KMS-11 (cell line): Measurements from ENCODE around the gene UNC119.

Source experiments
- H2AFZ ChIP-seq: fragments of 200-600 bp; sonication (generic); 2 replicates; pipeline ENCODE4 v1.6.1; 2016; ENCODE audit warnings: antibody characterized with exemption, mixed run types, low read depth
- H3K27ac ChIP-seq: fragments of 200-600 bp; sonication (generic); 2 replicates; pipeline ENCODE4 v1.6.1; 2016; ENCODE audit warnings: mild to moderate bottlenecking, mixed run types
- H3K27me3 ChIP-seq: fragments of 200-600 bp; sonication (generic); 2 replicates; pipeline ENCODE4 v1.6.1; 2017; ENCODE audit warnings: mild to moderate bottlenecking, low read depth, mixed run types, moderate library complexity; ENCODE audit not compliant: insufficient read depth
- H3K36me3 ChIP-seq: fragments of 200-600 bp; sonication (generic); 2 replicates; pipeline ENCODE4 v1.6.1; 2017; ENCODE audit warnings: mild to moderate bottlenecking, mixed run types; ENCODE audit not compliant: insufficient read depth
- H3K4me1 ChIP-seq: fragments of 200-600 bp; sonication (generic); 2 replicates; pipeline ENCODE4 v1.6.1; 2016; ENCODE audit warnings: mild to moderate bottlenecking, low read depth, mixed run types; ENCODE audit not compliant: poor library complexity, severe bottlenecking
- H3K4me2 ChIP-seq: fragments of 200-600 bp; sonication (generic); 2 replicates; pipeline ENCODE4 v1.7.0; 2016; ENCODE audit warnings: mild to moderate bottlenecking, mixed run types
- H3K4me3 ChIP-seq: fragments of 200-600 bp; sonication (generic); IDR thresholded peaks from 2 replicates; pipeline ENCODE4 v1.6.1; 2017; ENCODE audit warnings: low read depth, low read length, mixed read lengths; ENCODE audit not compliant: insufficient read depth
- H3K79me2 ChIP-seq: fragments of 200-600 bp; sonication (generic); 2 replicates; pipeline ENCODE4 v1.6.1; 2016; ENCODE audit warnings: low read depth, mixed run types; ENCODE audit not compliant: insufficient read depth
- H3K9ac ChIP-seq: fragments of 200-600 bp; sonication (generic); 2 replicates; pipeline ENCODE4 v1.6.1; 2016; ENCODE audit warnings: mild to moderate bottlenecking, mixed run types
- H4K20me1 ChIP-seq: fragments of 200-600 bp; sonication (generic); 2 replicates; pipeline ENCODE4 v1.6.1; 2016; ENCODE audit warnings: mild to moderate bottlenecking, mixed run types; ENCODE audit not compliant: insufficient read depth
- CTCF ChIP-seq: fragments of 200-600 bp; sonication (generic); conservative IDR thresholded peaks from 2 replicates; pipeline ENCODE4 v1.6.1; 2017; ENCODE audit warnings: low read depth, mild to moderate bottlenecking, antibody characterized with exemption, low read length, moderate library complexity, mixed read lengths

The UNC119 gene

GRCh38 chr17:28532050-28532960 lies 20.1 kb downstream of the UNC119 start:
- Histone ChIP-seq H3K9ac (no peak overlapping the region), H3K27me3 (peaks cover 71% of the 10 kb centered on the region), H3K4me3 (no peak overlapping the region), H3K36me3 (no peaks in the 10 kb centered on the region), H3K4me2 (no peak overlapping the region), H3K4me1 (peaks cover 6% of the 10 kb centered on the region), H3K79me2 (no peaks in the 10 kb centered on the region), H3K27ac (no peak overlapping the region), H4K20me1 (no peaks in the 10 kb centered on the region), H2AFZ (no peak overlapping the region)
- TF ChIP-seq CTCF = no peak

GRCh38 chr17:28530926-28531325 lies 21.5 kb downstream of the UNC119 start:
- Histone ChIP-seq H3K36me3 (no peaks in the 10 kb centered on the region), H4K20me1 (no peaks in the 10 kb centered on the region), H2AFZ (no peak overlapping the region), H3K79me2 (no peaks in the 10 kb centered on the region), H3K4me2 (no peak overlapping the region), H3K4me3 (no peak overlapping the region), H3K27ac (no peak overlapping the region), H3K4me1 (no peaks in the 10 kb centered on the region), H3K27me3 (peaks cover 57% of the 10 kb centered on the region), H3K9ac (no peak overlapping the region)
- no peak for TF ChIP-seq CTCF

GRCh38 chr17:28530250-28530649 lies 22.2 kb downstream of the UNC119 start:
- Histone ChIP-seq H4K20me1 (no peaks in the 10 kb centered on the region), H3K4me2 (no peak overlapping the region), H3K9ac (no peak overlapping the region), H2AFZ (no peak overlapping the region), H3K27ac (no peak overlapping the region), H3K36me3 (no peaks in the 10 kb centered on the region), H3K4me3 (no peak overlapping the region), H3K27me3 (peaks cover 54% of the 10 kb centered on the region), H3K4me1 (no peaks in the 10 kb centered on the region), H3K79me2 (no peaks in the 10 kb centered on the region)
- TF ChIP-seq CTCF = no peak

GRCh38 chr17:28529013-28529400 lies 23.4 kb downstream of the UNC119 start:
- H3K36me3 ChIP-seq = no peaks in the 10 kb centered on the region
- no peak overlapping the region for H3K4me3 ChIP-seq
- TF ChIP-seq CTCF = no peak
- no peaks in the 10 kb centered on the region for H4K20me1 ChIP-seq
- peaks cover 41% of the 10 kb centered on the region for H3K27me3 ChIP-seq
- H3K9ac ChIP-seq = no peak overlapping the region
- H3K27ac ChIP-seq = no peak overlapping the region
- H3K4me1 ChIP-seq = no peaks in the 10 kb centered on the region
- H3K79me2 ChIP-seq = no peaks in the 10 kb centered on the region
- H3K4me2 ChIP-seq = no peak overlapping the region
- no peak overlapping the region for H2AFZ ChIP-seq
